Endothelial cell of umbilical vein (primary cell): ENCODE measurements around the gene SLC22A23. TPM values are rescaled to one million over a fixed set of nuclear protein-coding genes. Genes with fewer than 3 reads are reported as not detected.

ENCODE experiments used
- BruUV-seq: library from RNA; stranded (reverse); fragments of 400-500 nt; replicated peaks from 2 replicates; lab custom pipeline; 2021; lab: Mats Ljungman, UMichigan
- CTCF ChIA-PET: fragments of 300-600, 350-600 bp; sonication (Branson Sonifier 250); formaldehyde crosslinking; loops from one replicate; lab custom pipeline; 2021; ENCODE audit warnings: antibody characterized with exemption, inconsistent platforms; lab: Charles Lee
- POLR2A ChIA-PET: fragments of 300-600, 350-600 bp; sonication (Branson Sonifier 250); formaldehyde crosslinking; loops from one replicate; lab custom pipeline; 2021; ENCODE audit warnings: antibody characterized with exemption, inconsistent platforms; lab: Charles Lee
- DNase-seq: peaks from one replicate; pipeline ENCODE4 v3.0.0-alpha.2; 2011; ENCODE audit warnings: low read depth, low spot score
- FAIRE-seq: peaks from 2 replicates; lab custom pipeline; 2011; peaks lifted over from hg19 to GRCh38; lab: Jason Lieb, UNC
- H2AFZ ChIP-seq: 2 replicates; pipeline ENCODE4 v1.6.0; 2012; ENCODE audit warnings: low read depth, low read length, control low read depth, inconsistent platforms
- H3K27ac ChIP-seq: 2 replicates; pipeline ENCODE4 v1.5.1; 2011; ENCODE audit warnings: low read depth, mild to moderate bottlenecking, control low read depth, low read length, moderate library complexity; ENCODE audit not compliant: insufficient read depth
- H3K27me3 ChIP-seq, 2 experiments: 2 replicates each; pipeline versions ENCODE4 v1.6.0 to v1.6.1; 2011; ENCODE audit warnings: low read length in 2 of 2, mixed read lengths in 1 of 2; ENCODE audit not compliant: control insufficient read depth in 2 of 2, insufficient read depth in 2 of 2
- H3K36me3 ChIP-seq, 2 experiments: 2 replicates in 1 of 2; 3 replicates in 1 of 2; pipeline ENCODE4 v1.5.1; 2011; ENCODE audit warnings: low read length in 2 of 2, mild to moderate bottlenecking in 1 of 2, moderate library complexity in 1 of 2; ENCODE audit not compliant: control insufficient read depth in 2 of 2, insufficient read depth in 2 of 2; ENCODE audit errors: extremely low read depth in 1 of 2
- H3K4me1 ChIP-seq: 3 replicates; pipeline ENCODE4 v1.5.1; 2011; ENCODE audit warnings: mild to moderate bottlenecking, low read length; ENCODE audit not compliant: control insufficient read depth, insufficient read depth; ENCODE audit errors: extremely low read depth
- H3K4me2 ChIP-seq: 2 replicates; pipeline ENCODE4 v1.6.1; 2011; ENCODE audit warnings: low read length, control low read depth, mixed read lengths; ENCODE audit not compliant: insufficient read depth
- H3K4me3 ChIP-seq, 3 experiments: fragments of 200-600 bp in 1 of 3; sonication (generic), shearing (Covaris generic) in 1 of 3; replicated peaks in 1 of 3; 2 replicates each; pipeline ENCODE4 v1.5.1; 2011 to 2016; ENCODE audit warnings: control low read depth in 3 of 3, low read length in 3 of 3, mild to moderate bottlenecking in 2 of 3, inconsistent platforms in 1 of 3, low read depth in 1 of 3, moderate library complexity in 1 of 3; ENCODE audit not compliant: insufficient read depth in 1 of 3
- H3K79me2 ChIP-seq: 2 replicates; pipeline ENCODE4 v1.6.0; 2012; ENCODE audit warnings: low read length, inconsistent platforms; ENCODE audit not compliant: control insufficient read depth, insufficient read depth
- H3K9ac ChIP-seq: replicated peaks from 2 replicates; pipeline ENCODE3; 2011; ENCODE audit warnings: low read length, control low read depth; ENCODE audit not compliant: insufficient read depth; ENCODE audit errors: extremely low read depth
- H3K9me1 ChIP-seq: replicated peaks from 3 replicates; pipeline ENCODE4 v1.6.0; 2011; ENCODE audit warnings: mild to moderate bottlenecking, low read length; ENCODE audit not compliant: control insufficient read depth, insufficient read depth; ENCODE audit errors: extremely low read depth
- H3K9me3 ChIP-seq: replicated peaks from 2 replicates; pipeline ENCODE4 v1.5.1; 2012; ENCODE audit warnings: low read length, inconsistent platforms; ENCODE audit not compliant: control insufficient read depth, insufficient read depth
- H4K20me1 ChIP-seq: replicated peaks from 2 replicates; pipeline ENCODE3; 2011; ENCODE audit warnings: mild to moderate bottlenecking, low read length; ENCODE audit not compliant: control insufficient read depth, insufficient read depth; ENCODE audit errors: extremely low read depth
- CTCF ChIP-seq, 2 donors: IDR thresholded peaks; 1 replicate in 1 of 2; 2 replicates in 1 of 2; pipeline ENCODE4 v1.5.1; 2011; ENCODE audit warnings: low read length in 2 of 2, mild to moderate bottlenecking in 2 of 2, moderate library complexity in 2 of 2, control low read depth in 1 of 2, inconsistent platforms in 1 of 2, low read depth in 1 of 2; ENCODE audit not compliant: insufficient read depth in 1 of 2; ENCODE audit errors: extremely low read depth in 1 of 2
- EZH2 ChIP-seq: IDR thresholded peaks from 2 replicates; pipeline ENCODE4 v1.6.1; 2012; ENCODE audit warnings: borderline replicate concordance, low read depth, mild to moderate bottlenecking, moderate library complexity, low read length, inconsistent platforms; ENCODE audit not compliant: severe bottlenecking
- FOS ChIP-seq: IDR thresholded peaks from 2 replicates; pipeline ENCODE4 v1.6.1; 2011; ENCODE audit warnings: mild to moderate bottlenecking, low read length, moderate library complexity, borderline replicate concordance; ENCODE audit not compliant: insufficient read depth
- GATA2 ChIP-seq: IDR thresholded peaks from 2 replicates; pipeline ENCODE4 v1.7.0; 2011; ENCODE audit warnings: low read depth, mild to moderate bottlenecking, moderate library complexity, mixed read lengths, low read length; ENCODE audit not compliant: insufficient read length, insufficient read depth
- JUN ChIP-seq: IDR thresholded peaks from 2 replicates; pipeline ENCODE4 v1.6.1; 2011; ENCODE audit warnings: borderline replicate concordance, low read depth; ENCODE audit not compliant: insufficient read length, insufficient read depth
- MAX ChIP-seq: IDR thresholded peaks from 2 replicates; pipeline ENCODE4 v1.6.1; 2011; ENCODE audit not compliant: insufficient read depth, insufficient read length
- MYC ChIP-seq: IDR thresholded peaks from one replicate; pipeline ENCODE4 v1.6.1; 2011; ENCODE audit warnings: mild to moderate bottlenecking, low read depth, low read length
- POLR2A ChIP-seq: IDR thresholded peaks from 2 replicates; pipeline ENCODE4 v1.6.1; 2012; ENCODE audit warnings: low read depth, mild to moderate bottlenecking, control low read depth, low read length
- POLR2AphosphoS5 ChIP-seq: IDR thresholded peaks from 2 replicates; pipeline ENCODE4 v1.6.1; 2012; ENCODE audit warnings: low read depth, mild to moderate bottlenecking, control low read depth, low read length, moderate library complexity; ENCODE audit not compliant: insufficient read depth
- dilution Hi-C: fragments of 300-500 bp; cut with MboI; formaldehyde crosslinking; loops from one replicate; pipeline ENCODE4 v1.15.0; 2019; ENCODE audit warnings: low sequenced_read_pairs; ENCODE audit not compliant: extremely low pct_ligation_motif_present
- intact Hi-C: fragments of 100-400 bp; cut with micrococcal nuclease; formaldehyde crosslinking; loops from one replicate; pipeline ENCODE4 v1.10.0; 2022
- polyA plus RNA-seq, 4 experiments: library from polyadenylated mRNA; depleted of rRNA in 3 of 4; stranded (reverse) in 3 of 4; unstranded in 1 of 4; fragments of >200 nt; gene quantifications; 2 replicates each; pipeline versions ENCODE4 v1.2.1 to v1.2.3, GENCODE V29; 2011 to 2012; ENCODE audit warnings: missing spikeins in 1 of 4
- total RNA-seq: library from RNA; stranded (reverse); gene quantifications from 2 replicates; pipeline ENCODE4 v1.2.3, GENCODE V29; 2021

SLC22A23 gene
- total and polyA plus RNA-seq, 2 donors (not counting 3 experiments of a cell fraction or from before 2014, with no cell fraction given): 4.2 to 14.3 TPM

GRCh38 chr6:3426927-3427686 lies 29.7 kb downstream of the SLC22A23 start:
- no TSS peak for BruUV-seq
- no peak overlapping the region for H3K9ac ChIP-seq
- TF ChIP-seq EZH2 (no peak), GATA2 (no peak), POLR2A (no peak), MYC (no peak), JUN (no peak), POLR2AphosphoS5 (no peak), MAX (no peak), CTCF (IDR thresholded peaks at IDR 0.05; ENCODE audit: extremely low read depth in 1 of 2, insufficient read depth in 1 of 2, low read depth in 1 of 2, low read length in 2 of 2) (no peak), FOS (no peak)
- intact Hi-C loops (no loop called here), dilution Hi-C loops (no loop called here)
- POLR2A ChIA-PET: no interaction called here
- no peak overlapping the region for H3K4me3 ChIP-seq
- no peaks in the 10 kb centered on the region for H3K9me3 ChIP-seq
- H2AFZ ChIP-seq: peak overlapping the region; percentile 25
- H3K36me3 ChIP-seq: no peaks in the 10 kb centered on the region
- no peaks in the 10 kb centered on the region for H3K79me2 ChIP-seq
- peaks cover 0 to 1% of the 10 kb centered on the region in 2 experiments for H3K27me3 ChIP-seq
- H3K4me2 ChIP-seq: no peak overlapping the region
- DNase-seq (no peak), FAIRE-seq (no peak)
- H4K20me1 ChIP-seq: no peaks in the 10 kb centered on the region
- CTCF ChIA-PET: interaction anchor here (1.2 to 3.2 kb wide), 5 partner anchors 10 to 306 kb away, joined by 3 to 14 read pairs (median 5); partner anchors contain the start of gene SLC22A23
- no peaks in the 10 kb centered on the region for H3K9me1 ChIP-seq
- no peak overlapping the region for H3K27ac ChIP-seq
- H3K4me1 ChIP-seq: peaks cover 14% of the 10 kb centered on the region
